ENCODE data around the gene LRRC4B. TPM values are rescaled to one million over a fixed set of nuclear protein-coding genes. Genes with fewer than 3 reads are reported as not detected.

LRRC4B gene
- total RNA-seq, 1 donor from 2014 or later = 4.7 TPM

GRCh38 chr19:50522881-50523280 lies 45.4 kb downstream of the LRRC4B start:
- DNase-seq (ENCODE audit: low spot score) = no peak

- no peak for DNase-seq (ENCODE audit: low spot score)
Measured at GRCh38 chr19:50520822-50521465, 47.3 kb downstream of the LRRC4B start.

GRCh38 chr19:50519006-50519575 lies 49.1 kb downstream of the LRRC4B start:
- no peak for DNase-seq (ENCODE audit: low spot score)

GRCh38 chr19:50518091-50519005 lies 49.9 kb downstream of the LRRC4B start:
- DNase-seq (ENCODE audit: low spot score) = no peak

GRCh38 chr19:50517704-50518075 lies 50.5 kb downstream of the LRRC4B start:
- no peak for DNase-seq (ENCODE audit: low spot score)

GRCh38 chr19:50516964-50517703 lies 51.1 kb downstream of the LRRC4B start:
- no peak for DNase-seq (ENCODE audit: low spot score)

GRCh38 chr19:50516456-50516855 lies 51.8 kb downstream of the LRRC4B start:
- no peak for DNase-seq (ENCODE audit: low spot score)

GRCh38 chr19:50515168-50515561 lies 53.1 kb downstream of the LRRC4B start:
- no peak for DNase-seq (ENCODE audit: low spot score)

- no peak for DNase-seq (ENCODE audit: low spot score)
Measured at GRCh38 chr19:50514346-50515167, 53.7 kb downstream of the LRRC4B start.

- DNase-seq (ENCODE audit: low spot score) = no peak
Measured at GRCh38 chr19:50513746-50514345, 54.4 kb downstream of the LRRC4B start, which contains the start of gene ASPDH. Gene ASPDH, minus strand, starts transcription at chr19:50513913. Its CDS starts 90 bp downstream, at chr19:50513823.

GRCh38 chr19:50512999-50513745 lies 55.1 kb downstream of the LRRC4B start:
- DNase-seq (ENCODE audit: low spot score) = no peak

- peak; percentile 51 for DNase-seq (ENCODE audit: low spot score)
Measured at GRCh38 chr19:50512112-50512998, 55.9 kb downstream of the LRRC4B start.

- peak; percentile 98 for DNase-seq (ENCODE audit: low spot score)
Measured at GRCh38 chr19:50511069-50511822, 57.0 kb downstream of the LRRC4B start, which contains the start of gene JOSD2. Gene JOSD2, minus strand, starts transcription at chr19:50511191. Its CDS starts 760 bp downstream, at chr19:50510431.

GRCh38 chr19:50510700-50511068 lies 57.6 kb downstream of the LRRC4B start:
- no peak for DNase-seq (ENCODE audit: low spot score)

GRCh38 chr19:50510121-50510670 lies 58.0 kb downstream of the LRRC4B start:
- DNase-seq (ENCODE audit: low spot score) = peak; percentile 52

GRCh38 chr19:50509366-50509765 lies 58.9 kb downstream of the LRRC4B start:
- no peak for DNase-seq (ENCODE audit: low spot score)

- no peak for DNase-seq (ENCODE audit: low spot score)
Measured at GRCh38 chr19:50508843-50509190, 59.4 kb downstream of the LRRC4B start.

GRCh38 chr19:50507376-50507775 lies 60.9 kb downstream of the LRRC4B start:
- DNase-seq (ENCODE audit: low spot score) = no peak
